ENCODE measurements around the gene HES3.

HES3 gene

DNA sequence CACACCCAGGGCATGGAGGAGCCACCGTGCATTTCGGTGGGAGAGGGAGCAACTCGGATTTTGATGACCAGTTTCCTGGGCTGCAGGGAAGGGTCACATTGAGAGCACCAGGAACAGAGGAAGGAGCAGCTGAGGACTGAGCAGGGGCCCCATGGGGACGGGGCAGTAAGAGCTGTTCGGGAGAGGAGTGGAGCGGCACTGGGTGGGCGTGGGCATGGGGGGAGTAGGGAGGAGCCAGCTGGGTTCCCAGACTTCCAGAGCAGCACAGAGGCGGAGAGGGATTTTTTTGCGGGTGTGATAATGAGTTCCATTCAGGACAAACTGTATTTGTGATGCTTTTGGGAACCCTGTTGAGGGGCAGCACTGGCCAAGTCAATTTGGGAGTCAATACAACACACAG, 34.3 kb downstream of the HES3 start:
- H3K27me3 ChIP-seq (ENCODE audit: control insufficient read depth, insufficient read depth, low read length) = no peaks in the 10 kb centered on the region
- no peak overlapping the region for H3K4me2 ChIP-seq (ENCODE audit: low read length)
- H3K9ac ChIP-seq = no peak overlapping the region
- no peaks in the 10 kb centered on the region for H3K79me2 ChIP-seq
- TF ChIP-seq, protein P1, sequence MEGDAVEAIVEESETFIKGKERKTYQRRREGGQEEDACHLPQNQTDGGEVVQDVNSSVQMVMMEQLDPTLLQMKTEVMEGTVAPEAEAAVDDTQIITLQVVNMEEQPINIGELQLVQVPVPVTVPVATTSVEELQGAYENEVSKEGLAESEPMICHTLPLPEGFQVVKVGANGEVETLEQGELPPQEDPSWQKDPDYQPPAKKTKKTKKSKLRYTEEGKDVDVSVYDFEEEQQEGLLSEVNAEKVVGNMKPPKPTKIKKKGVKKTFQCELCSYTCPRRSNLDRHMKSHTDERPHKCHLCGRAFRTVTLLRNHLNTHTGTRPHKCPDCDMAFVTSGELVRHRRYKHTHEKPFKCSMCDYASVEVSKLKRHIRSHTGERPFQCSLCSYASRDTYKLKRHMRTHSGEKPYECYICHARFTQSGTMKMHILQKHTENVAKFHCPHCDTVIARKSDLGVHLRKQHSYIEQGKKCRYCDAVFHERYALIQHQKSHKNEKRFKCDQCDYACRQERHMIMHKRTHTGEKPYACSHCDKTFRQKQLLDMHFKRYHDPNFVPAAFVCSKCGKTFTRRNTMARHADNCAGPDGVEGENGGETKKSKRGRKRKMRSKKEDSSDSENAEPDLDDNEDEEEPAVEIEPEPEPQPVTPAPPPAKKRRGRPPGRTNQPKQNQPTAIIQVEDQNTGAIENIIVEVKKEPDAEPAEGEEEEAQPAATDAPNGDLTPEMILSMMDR (IDR thresholded peaks at IDR 0.05) = no peak
- H3K36me3 ChIP-seq (ENCODE audit: control insufficient read depth, insufficient read depth, low read length) = no peaks in the 10 kb centered on the region
- peaks cover 5% of the 10 kb centered on the region for H3K4me1 ChIP-seq
- no peak overlapping the region for H3K4me3 ChIP-seq (ENCODE audit: low read depth, low read length)
- H3K27ac ChIP-seq = no peak overlapping the region
- no peaks in the 10 kb centered on the region for H3K9me3 ChIP-seq (ENCODE audit: control insufficient read depth, low read length)
- no peak overlapping the region for H2AFZ ChIP-seq

DNA sequence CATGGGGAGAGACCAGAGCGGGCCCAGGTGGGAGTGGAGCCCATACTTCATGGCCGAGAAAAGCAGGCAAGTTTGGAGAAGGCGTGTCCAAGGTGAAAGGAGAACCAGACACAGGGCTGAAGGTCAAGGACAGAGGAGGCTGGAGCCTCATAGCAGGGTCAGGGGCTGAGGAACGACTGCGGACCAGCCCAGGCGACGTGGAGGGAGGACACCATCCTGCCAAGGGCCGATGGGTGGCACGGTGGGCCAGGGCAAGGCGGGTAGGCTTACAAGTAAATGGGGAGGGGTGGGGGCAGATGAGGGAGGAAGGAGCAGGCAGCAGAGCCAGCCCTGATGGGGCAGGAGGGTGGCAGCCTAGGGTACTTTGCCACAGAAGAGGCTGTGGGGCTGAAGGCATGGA, 35.1 kb downstream of the HES3 start:
- H2AFZ ChIP-seq = no peak overlapping the region
- H3K79me2 ChIP-seq = no peaks in the 10 kb centered on the region
- no peaks in the 10 kb centered on the region for H3K36me3 ChIP-seq (ENCODE audit: control insufficient read depth, insufficient read depth, low read length)
- no peak overlapping the region for H3K4me2 ChIP-seq (ENCODE audit: low read length)
- TF ChIP-seq, protein P1 (IDR thresholded peaks at IDR 0.05) = no peak
- H3K27ac ChIP-seq = no peak overlapping the region
- no peak overlapping the region for H3K4me3 ChIP-seq (ENCODE audit: low read depth, low read length)
- no peaks in the 10 kb centered on the region for H3K9me3 ChIP-seq (ENCODE audit: control insufficient read depth, low read length)
- no peak overlapping the region for H3K9ac ChIP-seq
- peaks cover 5% of the 10 kb centered on the region for H3K4me1 ChIP-seq
- no peaks in the 10 kb centered on the region for H3K27me3 ChIP-seq (ENCODE audit: control insufficient read depth, insufficient read depth, low read length)

DNA sequence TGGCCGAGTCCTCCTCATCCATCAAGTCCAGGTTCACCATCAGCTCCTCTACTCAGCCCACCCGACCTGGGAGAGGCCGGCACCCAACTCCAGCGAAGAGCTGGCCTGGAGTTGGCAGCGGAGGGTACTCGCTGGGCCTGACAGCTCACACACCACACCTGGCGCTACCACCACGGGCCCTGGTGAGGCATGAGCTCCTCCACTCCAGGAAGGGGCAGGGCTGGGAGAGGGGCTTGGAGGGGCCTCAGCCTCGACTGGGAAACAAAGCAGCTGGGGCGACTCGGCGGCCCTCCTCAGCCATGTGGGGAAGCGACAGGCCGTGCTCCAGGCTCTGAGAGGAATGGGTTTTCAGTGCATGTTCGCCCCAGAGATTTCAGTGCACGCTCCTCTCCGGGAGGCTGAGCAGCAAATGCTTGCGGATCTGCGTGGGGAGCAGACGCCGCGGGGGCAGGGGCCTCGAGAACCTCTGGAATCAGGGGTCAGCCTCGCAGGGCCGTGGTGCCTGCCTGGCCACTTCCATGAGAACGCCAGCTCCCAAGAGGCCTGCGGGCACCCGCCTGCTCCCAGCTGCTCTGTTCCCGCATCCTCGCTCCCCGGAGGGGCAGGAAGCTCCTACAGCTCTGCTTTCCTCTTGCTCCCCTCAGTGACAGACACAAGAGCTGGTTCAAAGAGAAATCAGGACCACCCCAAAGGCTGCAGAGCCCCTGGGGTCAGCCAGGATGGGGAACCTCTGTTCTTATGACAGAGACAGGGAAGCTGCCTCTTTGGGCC, 35.8 kb downstream of the HES3 start:
- Histone ChIP-seq H3K9me3 (ENCODE audit: control insufficient read depth, low read length) (no peaks in the 10 kb centered on the region), H3K4me2 (ENCODE audit: low read length) (no peak overlapping the region), H2AFZ (no peak overlapping the region), H3K4me1 (peaks cover 5% of the 10 kb centered on the region), H3K27me3 (ENCODE audit: control insufficient read depth, insufficient read depth, low read length) (no peaks in the 10 kb centered on the region), H3K4me3 (ENCODE audit: low read depth, low read length) (no peak overlapping the region), H3K9ac (no peak overlapping the region), H3K27ac (no peak overlapping the region), H3K79me2 (no peaks in the 10 kb centered on the region), H3K36me3 (ENCODE audit: control insufficient read depth, insufficient read depth, low read length) (no peaks in the 10 kb centered on the region)
- TF ChIP-seq, protein P1 (IDR thresholded peaks at IDR 0.05) = no peak

DNA sequence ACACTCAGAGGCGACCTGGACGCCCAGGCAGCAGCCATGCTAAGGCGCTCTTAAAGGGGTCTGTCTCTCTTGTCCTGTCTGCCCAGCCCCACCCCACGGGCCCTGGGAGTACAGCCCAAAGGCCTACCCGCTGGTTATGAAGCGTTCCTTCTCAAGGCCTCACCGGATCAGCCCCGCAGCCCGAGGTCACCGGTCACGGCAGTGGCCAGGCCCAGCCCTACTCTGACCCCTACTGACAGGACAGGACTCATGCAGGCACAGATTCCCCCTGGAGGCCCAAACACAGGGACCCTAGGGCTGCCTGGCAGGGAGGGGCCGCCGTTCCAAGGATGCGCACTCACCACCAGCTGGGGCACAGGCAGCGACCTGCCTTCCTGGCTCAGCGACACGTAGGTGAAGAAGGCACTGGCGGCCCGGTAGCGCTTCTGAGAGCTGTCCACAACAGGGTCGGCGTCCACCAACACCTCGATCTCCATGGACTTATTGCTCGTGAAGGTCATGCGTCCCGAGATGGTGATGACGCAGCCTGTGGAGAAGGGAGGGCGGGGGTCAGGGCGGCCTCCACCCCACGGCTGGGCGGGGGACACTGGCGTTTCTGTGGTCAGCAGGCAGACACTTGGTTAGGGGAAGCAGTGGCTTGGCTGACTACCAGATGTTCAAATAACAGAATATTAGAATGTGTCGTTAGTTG, 36.9 kb downstream of the HES3 start:
- no peak overlapping the region for H3K4me3 ChIP-seq (ENCODE audit: low read depth, low read length)
- peaks cover 5% of the 10 kb centered on the region for H3K4me1 ChIP-seq
- TF ChIP-seq, protein P1 (IDR thresholded peaks at IDR 0.05) = no peak
- no peak overlapping the region for H2AFZ ChIP-seq
- H3K27me3 ChIP-seq (ENCODE audit: control insufficient read depth, insufficient read depth, low read length) = no peaks in the 10 kb centered on the region
- no peak overlapping the region for H3K9ac ChIP-seq
- H3K79me2 ChIP-seq = no peaks in the 10 kb centered on the region
- H3K4me2 ChIP-seq (ENCODE audit: low read length) = no peak overlapping the region
- H3K27ac ChIP-seq = no peak overlapping the region
- H3K36me3 ChIP-seq (ENCODE audit: control insufficient read depth, insufficient read depth, low read length) = no peaks in the 10 kb centered on the region
- no peaks in the 10 kb centered on the region for H3K9me3 ChIP-seq (ENCODE audit: control insufficient read depth, low read length)

Measured in parathyroid adenoma (tissue), 2 donors.